Measurements from ENCODE around the gene FYN. TPM values are rescaled to one million over a fixed set of nuclear protein-coding genes. Genes with fewer than 3 reads are reported as not detected.

Gene FYN
- total and polyA plus RNA-seq, 10 of the 15 experiments (the other 5 are each of a cell fraction or from before 2014, with no cell fraction given), result 51.4 to 247 (median 138) TPM

GRCh38 chr6:111837641-111838500 is 35.4 kb downstream of the FYN start (continued):
- no peak for TF ChIP-seq IRF5 (IDR thresholded peaks at IDR 0.05; ENCODE audit: borderline replicate concordance)
- TF ChIP-seq CREM (IDR thresholded peaks at IDR 0.05; ENCODE audit: low read depth), result peak; percentile 66; the same call in 1 of the 2 replicates

- no peak for FAIRE-seq
- peaks cover 66% of the 10 kb centered on the region for H3K79me2 ChIP-seq (ENCODE audit: control insufficient read depth, insufficient read depth, low read length)
- TSS peak; percentile 8 for BruUV-seq (replicated peaks)
- SMC1A ChIA-PET (ENCODE audit: uncharacterized antibody, unreplicated experiment), result interaction anchor here (0.9 to 7.8 kb wide), 5 partner anchors 12 to 31 kb away, joined by 4 to 63 read pairs (median 5); no protein-coding TSS in a partner anchor
- CTCF ChIA-PET, result interaction anchor here (0.8 kb wide), 1 partner anchor 121 kb away, joined by 3 read pairs; no protein-coding TSS in a partner anchor
- no peak for DNase-seq (ENCODE audit: low read depth, low spot score)
- 96% methylated on average over 6 of the region's 6 CpGs for WGBS (ENCODE audit: insufficient coverage, insufficient replicate concordance, low lambda C conversion rate, missing lambda C conversion rate)
- in situ Hi-C loops (cut with MboI), result loop anchor here (25.0 kb wide), 1 partner anchor 1800 kb away; no protein-coding TSS in a partner anchor
- no peak overlapping the region for H3K9ac ChIP-seq (ENCODE audit: control insufficient read depth, insufficient read depth, low read length)
- peak overlapping the region; percentile 79 for H3K27ac ChIP-seq (ENCODE audit: control insufficient read depth, insufficient read depth)
- H3K4me1 ChIP-seq (ENCODE audit: control insufficient read depth, insufficient read depth, low read length), result peaks cover 65% of the 10 kb centered on the region
- no peak overlapping the region for H3K4me3 ChIP-seq
- POLR2A ChIA-PET, result no interaction called here
- intact Hi-C loops (cut with micrococcal nuclease; ENCODE audit: unreplicated experiment), result loop anchor here (2.0 kb wide), 1 partner anchor 36 kb away; the partner anchor contains the start of gene FYN
- no peaks in the 10 kb centered on the region for H3K9me3 ChIP-seq (replicated peaks; ENCODE audit: control insufficient read depth, insufficient read depth, low read length)
- no peaks in the 10 kb centered on the region for H4K20me1 ChIP-seq (ENCODE audit: control insufficient read depth, insufficient read depth)
- H2AFZ ChIP-seq (ENCODE audit: control insufficient read depth, low read depth, low read length), result no peak overlapping the region
- no peak overlapping the region; the same call in 1 of the 2 replicates for H3K4me2 ChIP-seq (ENCODE audit: control insufficient read depth, insufficient read depth)
- TF ChIP-seq SMAD5 (IDR thresholded peaks at IDR 0.05; ENCODE audit: low read depth) (no peak), MYB (IDR thresholded peaks at IDR 0.05; ENCODE audit: borderline replicate concordance, low read depth, low read length) (no peak), IRF5 (IDR thresholded peaks at IDR 0.05; ENCODE audit: borderline replicate concordance) (no peak), SIX5 (IDR thresholded peaks at IDR 0.05; ENCODE audit: low read depth, low read length, severe bottlenecking) (no peak), SMAD1 (IDR thresholded peaks at IDR 0.05; ENCODE audit: low read depth, partially characterized antibody) (no peak)
- peaks cover 3 to 6% of the 10 kb centered on the region in 2 experiments; a peak in 2 of 4 replicates for H3K36me3 ChIP-seq (ENCODE audit: control insufficient read depth in 2 of 2, insufficient read depth in 2 of 2, low read length in 1 of 2)
- RAD21 ChIA-PET (ENCODE audit: unreplicated experiment), result interaction anchor here (0.6 to 1.3 kb wide), 4 partner anchors 13 to 82 kb away, joined by 4 to 7 read pairs (median 6); no protein-coding TSS in a partner anchor
- no peak for ATAC-seq
- H3K27me3 ChIP-seq (replicated peaks in 1 of 2; ENCODE audit: control insufficient read depth in 2 of 2, insufficient read depth in 2 of 2, low read length in 1 of 2), result no peaks in the 10 kb centered on the region
Observed at GRCh38 chr6:111837007-111837406, 36.2 kb downstream of the FYN start.
